Dendritic cell treated with granulocyte-macrophage colony-stimulating factor and Interleukin-4, amounts not matched to agents 40 ng/mL and 50 ng/mL, for 4 days (primary cell): ENCODE measurements around the gene BANK1.

Source experiments
- H3K27ac Mint-ChIP-seq: one replicate; pipeline ENCODE4 v1.8.0; 2022; ENCODE audit warnings: mild to moderate bottlenecking, mixed read lengths
- H3K27me3 Mint-ChIP-seq: one replicate; pipeline ENCODE4 v1.8.0; 2022; ENCODE audit warnings: mild to moderate bottlenecking, mixed read lengths
- H3K36me3 Mint-ChIP-seq: one replicate; pipeline ENCODE4 v1.8.0; 2022; ENCODE audit warnings: low read depth, mixed read lengths
- H3K4me1 Mint-ChIP-seq: one replicate; pipeline ENCODE4 v1.8.0; 2022; ENCODE audit warnings: low read depth, mixed read lengths
- H3K4me3 Mint-ChIP-seq: one replicate; pipeline ENCODE4 v1.8.0; 2022; ENCODE audit warnings: mild to moderate bottlenecking, moderate library complexity, mixed read lengths
- H3K9me3 Mint-ChIP-seq: one replicate; pipeline ENCODE4 v1.8.0; 2022; ENCODE audit warnings: mixed read lengths
- intact Hi-C: fragments of 100-400 bp; cut with micrococcal nuclease; formaldehyde crosslinking; loops from one replicate; pipeline ENCODE4 v1.15.0; 2022

Gene BANK1

DNA sequence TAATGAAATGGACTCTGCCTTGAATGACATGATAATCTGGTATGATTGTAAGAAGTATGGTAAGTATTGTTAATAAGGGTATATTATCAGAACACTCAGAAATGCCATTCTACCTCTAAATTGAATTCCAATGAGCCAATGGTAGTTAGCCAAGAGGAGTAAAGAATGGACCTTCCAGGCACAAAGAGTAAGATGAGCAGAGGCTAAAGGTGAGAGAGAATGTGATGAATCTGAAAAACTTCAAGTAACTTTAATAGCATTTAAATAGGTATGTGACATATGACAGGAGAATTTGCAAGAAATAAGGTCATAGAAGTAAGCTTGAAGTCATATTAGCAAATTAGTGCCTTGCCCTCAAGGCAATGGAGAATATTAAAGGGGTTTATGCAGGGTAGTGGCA, 152.4 kb downstream of the BANK1 start:
- H3K4me3 Mint-ChIP-seq: no peak overlapping the region
- intact Hi-C loops: no loop called here
- no peaks in the 10 kb centered on the region for H3K9me3 Mint-ChIP-seq
- no peaks in the 10 kb centered on the region for H3K4me1 Mint-ChIP-seq
- H3K27ac Mint-ChIP-seq: no peak overlapping the region
- H3K36me3 Mint-ChIP-seq: no peaks in the 10 kb centered on the region
- H3K27me3 Mint-ChIP-seq: no peaks in the 10 kb centered on the region

DNA sequence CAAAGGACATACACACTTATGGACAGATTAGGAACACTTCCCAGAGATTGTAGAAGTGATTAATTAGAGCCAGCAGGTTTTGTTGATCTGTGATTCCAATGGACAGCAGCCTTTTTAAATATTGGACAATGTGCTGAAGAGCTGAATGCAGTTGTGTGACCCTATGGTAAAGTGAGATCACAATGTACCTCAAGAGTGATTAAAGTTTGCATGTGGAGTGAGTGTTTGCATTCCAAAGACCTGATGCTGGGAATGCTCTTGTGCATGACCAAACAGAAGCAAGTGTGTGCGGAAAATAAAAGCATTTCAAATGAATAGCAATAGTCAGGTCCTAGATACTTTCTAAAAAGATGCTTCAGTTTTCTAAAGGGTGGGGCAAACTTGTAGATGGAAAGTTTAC, 154.1 kb downstream of the BANK1 start:
- intact Hi-C loops: no loop called here
- H3K36me3 Mint-ChIP-seq: no peaks in the 10 kb centered on the region
- no peak overlapping the region for H3K4me3 Mint-ChIP-seq
- no peak overlapping the region for H3K27ac Mint-ChIP-seq
- H3K4me1 Mint-ChIP-seq: no peaks in the 10 kb centered on the region
- H3K27me3 Mint-ChIP-seq: no peaks in the 10 kb centered on the region
- H3K9me3 Mint-ChIP-seq: no peaks in the 10 kb centered on the region

DNA sequence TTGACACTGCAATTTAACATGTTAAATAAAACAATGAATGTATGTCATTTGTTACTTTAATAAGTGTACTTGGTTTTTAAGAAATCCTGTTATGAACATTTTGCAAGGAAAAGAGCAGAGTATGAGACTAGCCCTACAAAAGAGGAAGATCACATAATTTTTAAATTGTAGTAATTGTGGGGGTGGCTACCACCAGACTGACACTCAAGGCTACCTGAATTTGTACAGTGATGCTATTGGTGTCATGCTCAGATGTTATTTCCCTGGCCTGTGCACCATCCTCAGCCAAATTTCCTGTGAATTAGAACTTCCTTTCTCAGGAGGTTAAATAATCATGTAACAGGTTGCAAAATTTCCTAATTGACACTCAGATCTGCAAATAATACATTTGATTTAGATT, 157.5 kb downstream of the BANK1 start:
- Mint-ChIP-seq H3K4me1 (no peaks in the 10 kb centered on the region), H3K4me3 (no peak overlapping the region), H3K27ac (no peak overlapping the region), H3K9me3 (no peaks in the 10 kb centered on the region), H3K36me3 (no peaks in the 10 kb centered on the region), H3K27me3 (no peaks in the 10 kb centered on the region)
- intact Hi-C loops: no loop called here

DNA sequence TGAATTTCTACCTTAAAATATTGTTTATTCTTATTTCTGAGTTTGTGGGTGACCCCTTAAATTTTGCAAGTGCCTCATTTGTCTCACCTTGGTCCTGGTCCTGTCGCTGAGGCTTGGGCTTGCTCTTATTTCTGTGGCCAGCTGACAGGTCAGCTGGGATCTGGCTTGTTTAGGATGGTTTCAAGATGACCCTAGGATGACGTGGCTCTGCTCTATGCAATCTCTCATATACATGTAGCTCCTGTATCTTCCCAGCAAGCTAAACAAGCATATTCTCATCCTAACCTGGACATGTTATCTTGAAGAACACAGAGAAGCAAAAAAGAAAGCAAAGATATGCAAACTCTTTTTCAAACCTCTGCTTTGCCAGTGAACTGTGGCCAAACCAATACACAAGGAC, 158.4 kb downstream of the BANK1 start:
- Mint-ChIP-seq H3K4me3 (no peak overlapping the region), H3K4me1 (no peaks in the 10 kb centered on the region), H3K27me3 (no peaks in the 10 kb centered on the region), H3K9me3 (no peaks in the 10 kb centered on the region), H3K36me3 (no peaks in the 10 kb centered on the region), H3K27ac (no peak overlapping the region)
- intact Hi-C loops: no loop called here

DNA sequence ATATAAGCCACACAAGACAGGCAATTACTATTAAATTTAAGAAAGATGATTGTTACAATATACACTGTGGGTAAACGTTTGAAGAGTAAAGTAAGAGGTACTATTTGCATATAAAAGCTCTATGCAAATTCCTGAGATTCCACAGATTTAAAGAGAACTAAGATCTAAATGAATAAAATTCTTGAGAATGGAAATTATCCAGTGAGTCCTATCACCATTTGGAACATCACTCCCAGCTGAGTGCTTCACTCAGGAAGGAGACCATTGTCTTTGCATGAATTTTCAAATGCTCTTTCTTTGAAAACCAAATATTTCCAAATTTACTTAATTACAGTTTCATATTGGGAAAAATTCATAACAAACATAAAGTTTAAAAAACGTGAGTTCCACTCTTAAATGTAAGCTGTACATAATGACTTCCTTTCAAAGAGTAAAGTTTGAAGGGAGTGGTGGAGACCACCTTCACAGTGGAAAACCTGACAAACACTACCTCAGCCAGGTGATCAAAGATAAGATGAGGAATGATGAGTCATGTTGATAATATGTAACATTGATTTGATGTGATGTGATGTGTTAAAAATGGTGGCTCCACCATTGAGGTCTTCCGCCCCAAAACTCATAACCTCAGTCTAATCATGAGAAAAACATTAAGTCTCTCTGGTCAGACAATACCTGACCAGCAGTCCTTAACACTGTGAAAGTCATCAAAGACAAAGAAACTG, 159.9 kb downstream of the BANK1 start:
- Mint-ChIP-seq H3K36me3 (no peaks in the 10 kb centered on the region), H3K4me3 (no peak overlapping the region), H3K9me3 (no peaks in the 10 kb centered on the region), H3K27ac (no peak overlapping the region), H3K4me1 (no peaks in the 10 kb centered on the region), H3K27me3 (no peaks in the 10 kb centered on the region)
- intact Hi-C loops: no loop called here

DNA sequence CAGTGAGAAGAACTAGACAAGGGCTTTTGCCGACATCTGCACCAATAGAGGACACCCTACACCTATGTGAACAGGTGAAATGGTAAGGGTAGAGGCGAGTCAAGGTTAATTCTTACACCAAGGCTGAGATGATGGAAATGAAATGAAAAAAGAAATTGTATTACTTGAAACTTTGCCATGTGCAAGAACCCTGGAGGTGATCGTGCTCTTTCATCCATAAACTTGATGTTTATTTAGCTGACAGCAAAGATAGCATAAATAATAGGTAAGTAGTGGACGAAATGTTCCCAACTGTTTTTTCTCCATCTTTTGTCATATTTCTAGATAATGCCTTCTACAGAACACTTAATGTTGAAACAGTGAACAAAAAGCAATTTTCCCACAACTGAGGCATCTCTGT, 162.5 kb downstream of the BANK1 start:
- intact Hi-C loops: no loop called here
- H3K27me3 Mint-ChIP-seq: no peaks in the 10 kb centered on the region
- H3K27ac Mint-ChIP-seq: no peak overlapping the region
- H3K4me1 Mint-ChIP-seq: no peaks in the 10 kb centered on the region
- H3K9me3 Mint-ChIP-seq: no peaks in the 10 kb centered on the region
- no peaks in the 10 kb centered on the region for H3K36me3 Mint-ChIP-seq
- H3K4me3 Mint-ChIP-seq: no peak overlapping the region

DNA sequence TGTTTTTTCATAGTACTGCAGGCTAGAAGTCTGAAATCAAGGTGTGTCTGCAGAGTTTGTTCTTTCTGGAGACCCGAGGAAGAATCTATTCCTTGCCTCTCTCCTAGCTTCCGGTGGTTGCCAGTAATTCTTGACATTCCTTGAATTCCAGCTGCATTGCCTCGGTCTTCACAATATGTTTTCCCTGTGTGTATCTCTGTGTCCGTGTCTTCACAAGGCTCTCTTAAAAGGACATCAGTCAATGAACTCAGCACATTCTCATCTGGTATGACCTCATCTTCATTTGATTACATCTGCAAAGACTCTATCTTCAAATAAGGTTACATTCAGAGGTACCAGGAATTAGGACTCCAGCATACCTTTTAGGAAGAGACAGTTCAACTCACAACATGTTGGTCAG, 163.4 kb downstream of the BANK1 start:
- Mint-ChIP-seq H3K4me1 (no peaks in the 10 kb centered on the region), H3K36me3 (no peaks in the 10 kb centered on the region), H3K9me3 (no peaks in the 10 kb centered on the region), H3K27ac (no peak overlapping the region), H3K4me3 (no peak overlapping the region), H3K27me3 (no peaks in the 10 kb centered on the region)
- intact Hi-C loops: no loop called here

DNA sequence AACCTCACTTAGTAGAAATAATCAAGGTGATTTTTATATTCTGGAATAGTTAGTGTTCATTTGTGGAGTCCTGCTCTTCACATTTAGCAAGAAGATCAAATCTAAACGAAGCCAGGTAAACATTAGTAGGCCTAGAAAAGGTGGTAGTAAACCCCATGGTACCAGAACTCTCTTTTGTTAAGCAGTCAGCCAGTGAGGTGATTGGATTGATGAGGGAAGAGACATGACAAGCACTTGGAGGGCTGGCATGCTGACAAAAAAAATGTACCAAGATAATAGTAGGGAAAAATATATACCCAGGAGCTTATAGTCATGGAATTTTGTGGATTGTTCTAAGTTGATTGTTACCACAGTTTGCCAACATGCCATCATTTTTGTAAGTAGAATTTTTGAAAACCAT, 163.8 kb downstream of the BANK1 start:
- no peaks in the 10 kb centered on the region for H3K9me3 Mint-ChIP-seq
- no peak overlapping the region for H3K27ac Mint-ChIP-seq
- no peaks in the 10 kb centered on the region for H3K27me3 Mint-ChIP-seq
- H3K36me3 Mint-ChIP-seq: no peaks in the 10 kb centered on the region
- no peak overlapping the region for H3K4me3 Mint-ChIP-seq
- intact Hi-C loops: no loop called here
- H3K4me1 Mint-ChIP-seq: no peaks in the 10 kb centered on the region

DNA sequence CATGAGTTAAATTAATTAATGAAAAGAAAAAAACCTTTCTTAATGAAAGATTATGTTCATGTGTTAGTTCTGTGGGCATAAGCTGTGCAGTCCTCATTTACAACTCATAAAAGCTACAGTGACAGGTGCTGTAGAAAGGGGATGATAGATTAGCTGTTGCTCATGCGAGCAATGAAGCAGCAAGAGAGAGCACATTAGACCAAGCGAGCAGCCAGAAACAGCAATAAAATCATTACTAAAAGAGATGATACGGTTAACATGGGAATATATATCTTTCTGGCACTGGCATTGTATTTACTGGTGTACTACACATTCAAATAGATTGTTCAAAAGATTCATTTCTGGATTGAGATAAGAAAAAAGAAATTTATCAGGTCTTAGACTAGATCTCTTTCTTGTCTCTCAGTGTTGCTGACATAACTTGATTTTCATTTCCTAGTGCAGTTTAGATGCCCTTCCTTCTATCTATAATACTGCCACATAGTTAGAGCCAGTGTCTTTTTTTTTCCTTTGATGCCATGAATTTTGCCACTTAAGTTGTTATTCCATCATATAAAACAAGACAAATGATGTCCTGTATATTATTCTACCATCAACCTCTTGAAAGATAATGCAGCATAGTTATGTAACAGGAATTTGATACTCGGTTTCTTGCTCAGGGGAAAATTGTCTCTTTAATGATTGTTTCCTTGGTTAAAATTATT, 164.6 kb downstream of the BANK1 start:
- intact Hi-C loops: no loop called here
- Mint-ChIP-seq H3K27me3 (no peaks in the 10 kb centered on the region), H3K9me3 (no peaks in the 10 kb centered on the region), H3K36me3 (no peaks in the 10 kb centered on the region), H3K4me1 (no peaks in the 10 kb centered on the region), H3K27ac (no peak overlapping the region), H3K4me3 (no peak overlapping the region)

DNA sequence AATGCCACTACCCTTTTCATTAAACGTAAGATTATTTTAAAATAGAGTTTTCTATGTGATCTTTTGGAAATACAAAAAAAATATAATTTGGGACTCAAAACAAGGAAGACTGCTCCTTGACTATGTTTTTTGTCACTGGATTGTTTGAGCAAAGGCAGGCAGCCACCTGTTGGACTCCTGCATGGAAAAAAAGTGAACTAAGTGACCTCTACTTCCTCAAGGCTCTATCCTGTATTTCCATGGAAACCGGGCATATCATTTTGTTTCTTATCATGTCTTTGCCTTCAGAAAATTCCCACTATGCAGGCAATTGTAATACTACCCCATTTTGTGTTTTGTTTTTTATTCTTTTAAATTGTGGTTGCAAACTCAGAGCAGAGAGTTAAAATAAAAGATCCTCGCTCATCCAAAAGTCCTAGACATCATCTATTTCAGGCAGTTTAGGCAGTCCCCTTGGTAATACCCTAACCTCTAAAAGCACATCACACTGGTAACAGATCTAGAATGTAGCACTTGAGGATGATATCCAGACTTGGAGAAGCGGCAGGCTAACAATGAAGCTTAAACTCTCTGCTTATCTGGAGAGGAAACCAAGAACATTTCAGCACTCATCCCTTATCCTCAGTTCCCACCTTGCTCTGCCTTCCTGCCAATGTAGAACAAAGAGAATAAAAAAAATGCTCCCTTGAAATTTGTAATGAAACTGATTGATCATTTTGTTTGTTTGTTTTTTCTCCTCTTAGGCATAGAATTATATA, 165.7 kb downstream of the BANK1 start:
- intact Hi-C loops: no loop called here
- Mint-ChIP-seq H3K4me3 (no peak overlapping the region), H3K9me3 (no peaks in the 10 kb centered on the region), H3K27me3 (no peaks in the 10 kb centered on the region), H3K4me1 (no peaks in the 10 kb centered on the region), H3K27ac (no peak overlapping the region), H3K36me3 (no peaks in the 10 kb centered on the region)

DNA sequence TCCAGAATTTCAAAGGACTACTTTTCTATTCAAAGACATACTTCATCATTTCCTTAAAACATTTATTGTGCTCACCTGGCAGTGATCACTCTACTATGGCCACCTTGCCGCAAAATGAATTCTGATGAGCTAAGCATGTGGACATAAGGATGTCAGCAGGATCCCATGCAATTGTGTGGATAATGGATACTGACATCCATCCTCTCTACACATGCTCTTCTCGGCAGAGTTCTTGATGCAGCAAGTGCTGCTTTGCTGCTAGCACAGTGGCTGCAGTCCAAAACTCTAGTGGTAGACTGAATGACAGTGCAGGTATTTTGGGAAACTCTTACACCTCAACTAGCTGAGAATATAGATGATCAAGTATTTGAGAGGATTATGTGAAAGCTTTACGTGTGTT, 168.0 kb downstream of the BANK1 start:
- Mint-ChIP-seq H3K27me3 (no peaks in the 10 kb centered on the region), H3K9me3 (no peaks in the 10 kb centered on the region), H3K4me3 (no peak overlapping the region), H3K27ac (no peak overlapping the region), H3K36me3 (no peaks in the 10 kb centered on the region), H3K4me1 (no peaks in the 10 kb centered on the region)
- intact Hi-C loops: no loop called here

DNA sequence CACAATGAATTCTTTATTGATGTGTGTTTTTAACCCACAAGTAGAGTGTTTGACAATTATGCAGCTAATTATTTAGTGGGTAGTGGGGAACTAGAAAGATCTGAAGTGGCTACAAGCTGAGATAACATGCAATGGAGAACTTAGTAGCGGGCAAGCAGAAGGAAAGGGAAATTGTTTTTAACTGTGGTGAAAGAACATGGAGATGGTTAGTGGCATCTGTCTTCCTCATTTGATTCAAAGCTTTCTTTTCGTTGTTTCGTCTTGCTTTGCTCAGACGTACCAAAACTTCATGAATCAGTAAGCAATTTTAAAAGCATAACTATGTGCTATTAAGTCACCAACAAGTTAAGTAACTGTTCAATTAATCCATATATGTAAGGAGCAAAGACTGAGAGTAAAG, 169.9 kb downstream of the BANK1 start:
- Mint-ChIP-seq H3K4me1 (no peaks in the 10 kb centered on the region), H3K9me3 (no peaks in the 10 kb centered on the region), H3K4me3 (no peak overlapping the region), H3K27ac (no peak overlapping the region), H3K36me3 (no peaks in the 10 kb centered on the region), H3K27me3 (no peaks in the 10 kb centered on the region)
- intact Hi-C loops: no loop called here

DNA sequence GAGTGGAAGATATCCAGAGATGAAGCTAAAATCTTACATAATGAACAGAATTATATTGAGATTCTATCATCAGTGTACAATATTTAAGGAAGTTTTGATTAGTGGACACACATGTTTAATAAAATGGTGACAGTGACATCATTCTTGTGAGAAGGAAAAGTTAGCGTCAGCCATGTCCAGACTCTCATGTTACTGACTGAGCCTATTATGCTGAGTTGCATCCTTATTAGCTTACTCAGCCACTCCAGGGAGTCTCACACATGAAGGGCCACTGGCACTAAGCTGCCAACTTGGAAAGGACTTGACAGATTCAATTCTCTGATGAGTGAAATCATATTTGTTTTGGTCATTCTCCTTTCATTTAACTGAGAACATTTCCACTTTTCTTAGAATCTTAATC, 170.6 kb downstream of the BANK1 start:
- H3K27me3 Mint-ChIP-seq: no peaks in the 10 kb centered on the region

DNA sequence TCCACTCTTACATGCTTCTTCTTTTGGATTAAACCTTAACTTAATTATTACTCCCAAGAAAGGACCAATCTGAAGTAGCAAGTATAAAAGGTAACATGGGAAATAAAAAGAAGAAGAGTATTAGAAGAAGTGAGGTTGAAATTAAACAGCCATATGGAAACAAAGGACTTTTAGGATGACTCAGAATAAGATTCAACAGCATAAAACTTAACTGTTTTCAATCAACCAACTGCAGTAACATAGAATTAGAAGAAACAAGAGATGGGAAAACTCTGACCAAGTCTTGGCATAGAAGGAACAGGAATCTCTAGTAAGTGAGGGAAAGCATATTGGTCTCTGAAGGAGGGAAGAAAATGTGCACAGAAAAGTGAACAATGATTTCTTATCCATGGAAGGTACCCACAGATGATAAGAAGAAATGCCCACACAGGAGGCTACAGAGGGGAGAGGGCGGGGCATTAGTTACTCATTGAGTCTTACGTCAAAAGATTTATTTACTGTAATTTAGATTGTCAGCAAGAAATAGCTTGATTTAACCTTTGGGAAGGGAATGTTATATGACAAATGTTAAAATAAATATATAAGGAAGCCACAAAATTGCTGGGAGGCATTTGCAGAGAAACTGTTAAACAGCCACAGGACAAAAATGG, 177.3 kb downstream of the BANK1 start:
- no peaks in the 10 kb centered on the region for H3K4me1 Mint-ChIP-seq
- intact Hi-C loops: no loop called here
- no peaks in the 10 kb centered on the region for H3K27me3 Mint-ChIP-seq
- no peak overlapping the region for H3K27ac Mint-ChIP-seq
- no peaks in the 10 kb centered on the region for H3K9me3 Mint-ChIP-seq
- no peaks in the 10 kb centered on the region for H3K36me3 Mint-ChIP-seq
- H3K4me3 Mint-ChIP-seq: no peak overlapping the region

More for the DNA sequence above, 170.6 kb downstream of the BANK1 start:
- intact Hi-C loops: no loop called here
- Mint-ChIP-seq H3K9me3 (no peaks in the 10 kb centered on the region), H3K27ac (no peak overlapping the region), H3K36me3 (no peaks in the 10 kb centered on the region), H3K4me3 (no peak overlapping the region), H3K4me1 (no peaks in the 10 kb centered on the region)
